Measurements from ENCODE around the gene LSP1.
"Not testable (repeated sequence)": the region's sequence is repeated elsewhere in the genome, so short reads cannot be mapped to it uniquely, and the experiment has no call there.

Gene LSP1

DNA sequence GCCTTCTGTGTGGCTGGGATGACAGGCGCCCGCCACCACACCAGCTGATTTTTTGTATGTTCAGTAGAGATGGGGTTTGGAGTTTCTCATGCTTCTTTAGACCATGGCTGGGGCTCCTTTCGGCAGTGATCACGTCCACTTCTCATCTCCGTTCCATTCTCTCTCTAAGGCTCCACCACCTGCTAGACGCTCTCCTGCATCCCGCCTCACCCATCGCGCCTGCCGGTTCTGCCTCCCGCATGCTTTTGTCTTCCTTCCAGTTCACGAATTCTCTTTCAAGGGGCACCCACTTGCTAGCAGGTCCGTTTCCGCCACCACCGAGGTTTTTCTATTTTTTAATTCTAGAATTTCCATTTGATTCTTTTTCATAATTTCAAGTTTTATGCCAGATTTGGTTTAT, 40.1 kb upstream of the LSP1 start:
- no peaks in the 10 kb centered on the region for H3K27me3 ChIP-seq (ENCODE audit: insufficient read depth, poor library complexity, severe bottlenecking)

GRCh38 chr11:1813356-1813755, 39.5 kb upstream of the LSP1 start:
- DNase-seq (ENCODE audit: low read depth in 1 of 2, low spot score in 1 of 2): peak in 1 of 2 experiments; percentile 68
- H3K27me3 ChIP-seq (ENCODE audit: insufficient read depth, poor library complexity, severe bottlenecking); H3K4me3 ChIP-seq (replicated peaks; ENCODE audit: insufficient read depth, low read length): not testable (repeated sequence)
- peak overlapping the region; percentile 53 for H3K27ac ChIP-seq (replicated peaks)

More for the DNA sequence above, 40.1 kb upstream of the LSP1 start:
- TF ChIP-seq CTCF (IDR thresholded peaks at IDR 0.05; ENCODE audit: insufficient read depth, low read length): no peak
- TF ChIP-seq GABPA (IDR thresholded peaks at IDR 0.05; ENCODE audit: low read depth): no peak
- H3K4me3 ChIP-seq (replicated peaks; ENCODE audit: insufficient read depth, low read length): no peak overlapping the region
- no peak for DNase-seq (ENCODE audit: low read depth in 1 of 2, low spot score in 1 of 2)
- peak overlapping the region; percentile 53 for H3K27ac ChIP-seq (replicated peaks)

DNA sequence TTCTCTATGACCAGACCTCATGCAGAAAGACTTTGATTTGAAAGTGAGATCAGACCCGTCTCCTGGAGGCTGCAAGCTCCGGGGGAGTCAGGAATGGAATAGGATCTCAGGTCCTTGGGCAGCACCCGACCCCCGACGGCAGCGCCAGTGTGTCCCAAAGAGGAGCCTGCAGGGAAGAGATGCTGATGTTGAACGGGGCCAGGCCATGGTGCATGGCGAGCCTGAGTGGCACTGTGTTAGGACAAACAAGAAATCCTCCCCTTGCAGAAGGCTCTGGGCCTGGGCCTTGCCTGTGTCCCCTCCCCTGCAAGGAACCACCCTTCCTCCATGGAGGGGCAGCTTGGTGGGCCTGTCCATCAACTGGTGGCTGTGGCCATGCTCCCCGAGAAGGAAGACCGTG, 38.2 kb upstream of the LSP1 start:
- H3K4me3 ChIP-seq (replicated peaks; ENCODE audit: insufficient read depth, low read length): no peak overlapping the region
- H3K27me3 ChIP-seq (ENCODE audit: insufficient read depth, poor library complexity, severe bottlenecking): no peaks in the 10 kb centered on the region
- TF ChIP-seq GABPA (IDR thresholded peaks at IDR 0.05; ENCODE audit: low read depth): no peak
- no peak for TF ChIP-seq POLR2AphosphoS5 (IDR thresholded peaks at IDR 0.05; ENCODE audit: low read depth)
- no peak for TF ChIP-seq SPI1 (IDR thresholded peaks at IDR 0.05; ENCODE audit: borderline replicate concordance, low read depth)
- TF ChIP-seq, protein P1, sequence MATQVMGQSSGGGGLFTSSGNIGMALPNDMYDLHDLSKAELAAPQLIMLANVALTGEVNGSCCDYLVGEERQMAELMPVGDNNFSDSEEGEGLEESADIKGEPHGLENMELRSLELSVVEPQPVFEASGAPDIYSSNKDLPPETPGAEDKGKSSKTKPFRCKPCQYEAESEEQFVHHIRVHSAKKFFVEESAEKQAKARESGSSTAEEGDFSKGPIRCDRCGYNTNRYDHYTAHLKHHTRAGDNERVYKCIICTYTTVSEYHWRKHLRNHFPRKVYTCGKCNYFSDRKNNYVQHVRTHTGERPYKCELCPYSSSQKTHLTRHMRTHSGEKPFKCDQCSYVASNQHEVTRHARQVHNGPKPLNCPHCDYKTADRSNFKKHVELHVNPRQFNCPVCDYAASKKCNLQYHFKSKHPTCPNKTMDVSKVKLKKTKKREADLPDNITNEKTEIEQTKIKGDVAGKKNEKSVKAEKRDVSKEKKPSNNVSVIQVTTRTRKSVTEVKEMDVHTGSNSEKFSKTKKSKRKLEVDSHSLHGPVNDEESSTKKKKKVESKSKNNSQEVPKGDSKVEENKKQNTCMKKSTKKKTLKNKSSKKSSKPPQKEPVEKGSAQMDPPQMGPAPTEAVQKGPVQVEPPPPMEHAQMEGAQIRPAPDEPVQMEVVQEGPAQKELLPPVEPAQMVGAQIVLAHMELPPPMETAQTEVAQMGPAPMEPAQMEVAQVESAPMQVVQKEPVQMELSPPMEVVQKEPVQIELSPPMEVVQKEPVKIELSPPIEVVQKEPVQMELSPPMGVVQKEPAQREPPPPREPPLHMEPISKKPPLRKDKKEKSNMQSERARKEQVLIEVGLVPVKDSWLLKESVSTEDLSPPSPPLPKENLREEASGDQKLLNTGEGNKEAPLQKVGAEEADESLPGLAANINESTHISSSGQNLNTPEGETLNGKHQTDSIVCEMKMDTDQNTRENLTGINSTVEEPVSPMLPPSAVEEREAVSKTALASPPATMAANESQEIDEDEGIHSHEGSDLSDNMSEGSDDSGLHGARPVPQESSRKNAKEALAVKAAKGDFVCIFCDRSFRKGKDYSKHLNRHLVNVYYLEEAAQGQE (IDR thresholded peaks at IDR 0.05; ENCODE audit: insufficient replicate concordance, low read depth): no peak
- no peak for TF ChIP-seq CTCF (IDR thresholded peaks at IDR 0.05; ENCODE audit: insufficient read depth, low read length)
- H3K27ac ChIP-seq (replicated peaks): no peak overlapping the region
- no peak for DNase-seq (ENCODE audit: low read depth in 1 of 2, low spot score in 1 of 2)

GRCh38 chr11:1815311-1815710, 37.6 kb upstream of the LSP1 start:
- H3K27ac ChIP-seq (replicated peaks): no peak overlapping the region
- no peak overlapping the region for H3K4me3 ChIP-seq (replicated peaks; ENCODE audit: insufficient read depth, low read length)
- DNase-seq (ENCODE audit: low read depth in 1 of 2, low spot score in 1 of 2): no peak
- TF ChIP-seq CTCF (IDR thresholded peaks at IDR 0.05; ENCODE audit: insufficient read depth, low read length) (no peak), SPI1 (IDR thresholded peaks at IDR 0.05; ENCODE audit: borderline replicate concordance, low read depth) (no peak), POLR2AphosphoS5 (IDR thresholded peaks at IDR 0.05; ENCODE audit: low read depth) (no peak), GABPA (IDR thresholded peaks at IDR 0.05; ENCODE audit: low read depth) (no peak)
- TF ChIP-seq, protein P1 (IDR thresholded peaks at IDR 0.05; ENCODE audit: insufficient replicate concordance, low read depth): no peak
- H3K27me3 ChIP-seq (ENCODE audit: insufficient read depth, poor library complexity, severe bottlenecking): no peaks in the 10 kb centered on the region
